IPS-18c (cell line): ENCODE results near the gene TFRC.

Experiments used
- H3K4me3 ChIP-seq: 2 replicates; pipeline ENCODE4 v1.7.0; 2013; ENCODE audit warnings: low read depth, mild to moderate bottlenecking, low read length, moderate library complexity; ENCODE audit not compliant: insufficient read depth
- H3K9me3 ChIP-seq: one replicate; pipeline ENCODE4 v1.6.1; 2013; ENCODE audit warnings: mild to moderate bottlenecking, low read length, moderate library complexity; ENCODE audit not compliant: control insufficient read depth, insufficient read depth

The TFRC gene

GRCh38 chr3:195999896-196000295, 82.0 kb downstream of the TFRC start:
- Histone ChIP-seq H3K9me3 (peaks cover 2% of the 10 kb centered on the region), H3K4me3 (no peak overlapping the region)
